IMR-90 (cell line): ENCODE data around the gene PFDN6. TPM values are rescaled to one million over a fixed set of nuclear protein-coding genes. Genes with fewer than 3 reads are reported as not detected.

ENCODE experiments used
- RCOR1 ChIP-seq: IDR thresholded peaks from 2 replicates; pipeline ENCODE4 v1.6.1; 2012; ENCODE audit warnings: mild to moderate bottlenecking, low read length, improper control_type of control experiment; ENCODE audit not compliant: insufficient replicate concordance
- polyA plus RNA-seq, 3 experiments: library from polyadenylated mRNA; depleted of rRNA; stranded (reverse); fragments of >200 nt; gene quantifications; 2 replicates each; pipeline ENCODE4 v1.2.3, GENCODE V29; 2012; ENCODE audit warnings: low replicate concordance in 1 of 3
- total RNA-seq: library from RNA; depleted of rRNA; stranded (reverse); fragments of >200 nt; gene quantifications from 2 replicates; pipeline ENCODE4 v1.2.3, GENCODE V29; 2012
- TF ChIP-seq, protein P1 (sequence below): conservative IDR thresholded peaks from 2 replicates; pipeline ENCODE4 v1.5.1; 2012; ENCODE audit warnings: mild to moderate bottlenecking, low read depth, low read length, improper control_type of control experiment

The PFDN6 gene
- total and polyA plus RNA-seq, 2 of the 4 experiments (the other 2 are of a cell fraction), result 24.4 to 92.1 TPM

DNA sequence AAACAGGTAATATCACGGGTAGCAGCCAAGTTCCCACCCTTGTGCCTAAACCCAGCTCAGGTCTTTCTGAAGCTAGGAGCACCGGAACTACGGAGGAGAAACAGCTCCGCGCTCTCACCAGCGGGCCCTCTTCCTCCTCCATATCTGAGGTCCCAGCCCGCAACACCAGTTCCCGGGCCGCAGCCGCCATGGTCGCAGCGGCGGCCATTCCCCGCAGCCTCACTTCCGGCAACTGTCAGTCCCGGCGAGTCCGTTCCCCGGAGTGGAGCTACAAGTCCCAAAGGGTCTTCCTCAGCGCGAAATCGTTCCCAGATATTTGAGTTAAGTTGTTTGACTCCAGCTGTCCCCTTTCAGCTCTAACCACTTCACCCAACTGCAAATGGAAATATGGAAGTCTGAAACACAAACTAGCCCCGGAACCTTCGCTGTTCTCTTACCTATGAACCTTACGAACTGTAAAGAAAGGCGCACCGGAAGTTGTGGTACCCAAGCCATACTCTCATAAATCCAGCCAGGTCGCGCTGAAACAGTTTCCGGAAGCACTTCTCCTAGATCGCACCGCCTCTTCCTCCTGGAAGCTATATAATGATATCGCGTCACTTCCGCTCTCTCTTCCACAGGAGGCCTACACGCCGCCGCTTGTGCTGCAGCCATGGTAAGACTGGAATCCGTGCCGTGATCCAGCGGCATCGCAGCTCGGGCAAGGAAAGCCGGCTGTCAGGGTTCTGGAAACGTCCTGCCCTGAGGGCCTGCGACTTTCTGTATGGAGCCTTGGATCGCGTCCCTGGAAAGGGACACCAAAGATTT, 17.7 kb upstream of the PFDN6 start, which contains the start of the genes RPS18 and VPS52 (continued):
- TF ChIP-seq, protein P1, sequence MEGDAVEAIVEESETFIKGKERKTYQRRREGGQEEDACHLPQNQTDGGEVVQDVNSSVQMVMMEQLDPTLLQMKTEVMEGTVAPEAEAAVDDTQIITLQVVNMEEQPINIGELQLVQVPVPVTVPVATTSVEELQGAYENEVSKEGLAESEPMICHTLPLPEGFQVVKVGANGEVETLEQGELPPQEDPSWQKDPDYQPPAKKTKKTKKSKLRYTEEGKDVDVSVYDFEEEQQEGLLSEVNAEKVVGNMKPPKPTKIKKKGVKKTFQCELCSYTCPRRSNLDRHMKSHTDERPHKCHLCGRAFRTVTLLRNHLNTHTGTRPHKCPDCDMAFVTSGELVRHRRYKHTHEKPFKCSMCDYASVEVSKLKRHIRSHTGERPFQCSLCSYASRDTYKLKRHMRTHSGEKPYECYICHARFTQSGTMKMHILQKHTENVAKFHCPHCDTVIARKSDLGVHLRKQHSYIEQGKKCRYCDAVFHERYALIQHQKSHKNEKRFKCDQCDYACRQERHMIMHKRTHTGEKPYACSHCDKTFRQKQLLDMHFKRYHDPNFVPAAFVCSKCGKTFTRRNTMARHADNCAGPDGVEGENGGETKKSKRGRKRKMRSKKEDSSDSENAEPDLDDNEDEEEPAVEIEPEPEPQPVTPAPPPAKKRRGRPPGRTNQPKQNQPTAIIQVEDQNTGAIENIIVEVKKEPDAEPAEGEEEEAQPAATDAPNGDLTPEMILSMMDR, result no peak
- TF ChIP-seq RCOR1, result no peak
